ENCODE measurements around the gene PRKCA. TPM values are rescaled to one million over a fixed set of nuclear protein-coding genes. Genes with fewer than 3 reads are reported as not detected.

PRKCA gene
- total RNA-seq, 1 donor from 2014 or later = 80.1 TPM

GRCh38 chr17:66423056-66423955, 120.9 kb downstream of the PRKCA start:
- Mint-ChIP-seq H3K27me3 (ENCODE audit: unreplicated experiment) (no peaks in the 10 kb centered on the region), H3K4me3 (ENCODE audit: unreplicated experiment) (no peak overlapping the region), H3K27ac (ENCODE audit: unreplicated experiment) (no peak overlapping the region), H3K9me3 (ENCODE audit: unreplicated experiment) (no peaks in the 10 kb centered on the region), H3K4me1 (ENCODE audit: unreplicated experiment) (peaks cover 43% of the 10 kb centered on the region), H3K36me3 (ENCODE audit: unreplicated experiment) (peaks cover 2% of the 10 kb centered on the region)
- DNase-seq (ENCODE audit: extremely low spot score, unreplicated experiment) = no peak
- no peak for TF ChIP-seq CTCF (IDR thresholded peaks at IDR 0.05)

- Mint-ChIP-seq H3K27me3 (ENCODE audit: unreplicated experiment) (no peaks in the 10 kb centered on the region), H3K27ac (ENCODE audit: unreplicated experiment) (peak overlapping the region; percentile 8), H3K4me3 (ENCODE audit: unreplicated experiment) (no peak overlapping the region), H3K36me3 (ENCODE audit: unreplicated experiment) (peaks cover 2% of the 10 kb centered on the region), H3K4me1 (ENCODE audit: unreplicated experiment) (peaks cover 43% of the 10 kb centered on the region), H3K9me3 (ENCODE audit: unreplicated experiment) (no peaks in the 10 kb centered on the region)
- no peak for DNase-seq (ENCODE audit: extremely low spot score, unreplicated experiment)
- no peak for TF ChIP-seq CTCF (IDR thresholded peaks at IDR 0.05)
Measured at GRCh38 chr17:66425756-66426396, 123.5 kb downstream of the PRKCA start.

GRCh38 chr17:66426397-66427033, 124.1 kb downstream of the PRKCA start:
- Mint-ChIP-seq H3K4me3 (ENCODE audit: unreplicated experiment) (no peak overlapping the region), H3K4me1 (ENCODE audit: unreplicated experiment) (peaks cover 44% of the 10 kb centered on the region), H3K27ac (ENCODE audit: unreplicated experiment) (peak overlapping the region; percentile 8), H3K27me3 (ENCODE audit: unreplicated experiment) (no peaks in the 10 kb centered on the region), H3K36me3 (ENCODE audit: unreplicated experiment) (peaks cover 2% of the 10 kb centered on the region), H3K9me3 (ENCODE audit: unreplicated experiment) (no peaks in the 10 kb centered on the region)
- TF ChIP-seq CTCF (IDR thresholded peaks at IDR 0.05) = peak; percentile 38
- DNase-seq (ENCODE audit: extremely low spot score, unreplicated experiment) = no peak

GRCh38 chr17:66427134-66427533, 124.7 kb downstream of the PRKCA start:
- no peaks in the 10 kb centered on the region for H3K9me3 Mint-ChIP-seq (ENCODE audit: unreplicated experiment)
- H3K4me1 Mint-ChIP-seq (ENCODE audit: unreplicated experiment) = peaks cover 45% of the 10 kb centered on the region
- H3K27me3 Mint-ChIP-seq (ENCODE audit: unreplicated experiment) = no peaks in the 10 kb centered on the region

More at GRCh38 chr17:66427134-66427533, 124.7 kb downstream of the PRKCA start:
- TF ChIP-seq CTCF (IDR thresholded peaks at IDR 0.05) = no peak
- Mint-ChIP-seq H3K27ac (ENCODE audit: unreplicated experiment) (peak overlapping the region; percentile 48), H3K36me3 (ENCODE audit: unreplicated experiment) (peaks cover 2% of the 10 kb centered on the region), H3K4me3 (ENCODE audit: unreplicated experiment) (no peak overlapping the region)
- DNase-seq (ENCODE audit: extremely low spot score, unreplicated experiment) = no peak

All from osteocyte (in vitro differentiated cells).